RWPE1 (cell line): ENCODE results near the gene RGL1.

Experiments
- CTCF ChIA-PET: fragments of 350-600 bp; sonication (Branson Sonifier 250); formaldehyde crosslinking; extraction: SDS; loops from one replicate; lab custom pipeline; 2021; lab: Yijun Ruan, JAX
- POLR2A ChIA-PET: fragments of 400-600 bp; formaldehyde crosslinking; extraction: SDS; loops from one replicate; lab custom pipeline; 2020; ENCODE audit warnings: antibody characterized with exemption; ENCODE audit not compliant: low non-redundant PET; lab: Yijun Ruan, JAX
- DNase-seq: peaks from one replicate; pipeline ENCODE4 v3.0.0; 2012; ENCODE audit warnings: low spot score
- H3K27ac ChIP-seq: fragments of 450-650 bp; 2 replicates; pipeline ENCODE4 v1.5.1; 2017
- CTCF ChIP-seq: fragments of 450-650 bp; conservative IDR thresholded peaks from 2 replicates; pipeline ENCODE4 v1.5.1; 2017; ENCODE audit warnings: low read depth, mild to moderate bottlenecking

Gene RGL1

GRCh38 chr1:183830389-183830788, 25.5 kb downstream of the RGL1 start:
- TF ChIP-seq CTCF: no peak
- POLR2A ChIA-PET: no interaction called here
- no peak for DNase-seq
- no peak overlapping the region for H3K27ac ChIP-seq
- CTCF ChIA-PET: no interaction called here

- H3K27ac ChIP-seq: no peak overlapping the region
- ChIA-PET POLR2A (no interaction called here), CTCF (no interaction called here)
- no peak for TF ChIP-seq CTCF
- no peak for DNase-seq
Observed at GRCh38 chr1:183831311-183831710, 26.4 kb downstream of the RGL1 start.

- H3K27ac ChIP-seq: no peak overlapping the region
- TF ChIP-seq CTCF: no peak
- DNase-seq: no peak
- CTCF ChIA-PET: no interaction called here
- POLR2A ChIA-PET: no interaction called here
Observed at GRCh38 chr1:183832459-183832858, 27.5 kb downstream of the RGL1 start.

- no peak for TF ChIP-seq CTCF
- H3K27ac ChIP-seq: no peak overlapping the region
- CTCF ChIA-PET: no interaction called here
- POLR2A ChIA-PET: no interaction called here
- DNase-seq: no peak
Observed at GRCh38 chr1:183834568-183834967, 29.6 kb downstream of the RGL1 start.

- DNase-seq: no peak
- ChIA-PET CTCF (no interaction called here), POLR2A (no interaction called here)
Observed at GRCh38 chr1:183836598-183836997, 31.7 kb downstream of the RGL1 start.

GRCh38 chr1:183837062-183837461, 32.1 kb downstream of the RGL1 start:
- CTCF ChIA-PET: no interaction called here

More at GRCh38 chr1:183836598-183836997, 31.7 kb downstream of the RGL1 start:
- no peak for TF ChIP-seq CTCF
- no peak overlapping the region for H3K27ac ChIP-seq

More at GRCh38 chr1:183837062-183837461, 32.1 kb downstream of the RGL1 start:
- DNase-seq: no peak
- POLR2A ChIA-PET: no interaction called here
- no peak overlapping the region for H3K27ac ChIP-seq
- TF ChIP-seq CTCF: no peak
